Activated naive CD8-positive, alpha-beta T cell treated with anti-CD3 and anti-CD28 coated beads, Interleukin-2, amount 10 ng/mL, durations not matched to agents 7 days and 5 days (primary cell): ENCODE measurements around the gene ELOF1. TPM values are rescaled to one million over a fixed set of nuclear protein-coding genes. Genes with fewer than 3 reads are reported as not detected.
A peak's percentile ranks its signal among the peaks of the same experiment; 100 is the strongest.

ENCODE experiments used
- ATAC-seq: fragments of 150-1000 bp; cut with Tn5 transposase; one replicate; pipeline ENCODE4 v1.10.0; 2021; ENCODE audit warnings: low read depth, moderate library complexity
- POLR2A ChIA-PET: fragments of 350-600 bp; sonication (Branson Sonifier 250); formaldehyde crosslinking; loops from one replicate; lab custom pipeline; 2021; ENCODE audit warnings: antibody characterized with exemption; lab: Charles Lee
- DNase-seq: peaks from one replicate; pipeline ENCODE4 v3.0.0; 2021
- H3K27ac Mint-ChIP-seq: one replicate; pipeline ENCODE4 v1.8.0; 2022; ENCODE audit warnings: mild to moderate bottlenecking, mixed read lengths
- H3K27me3 Mint-ChIP-seq: one replicate; pipeline ENCODE4 v1.8.0; 2022; ENCODE audit warnings: mild to moderate bottlenecking, moderate library complexity, mixed read lengths
- H3K36me3 Mint-ChIP-seq: one replicate; pipeline ENCODE4 v1.8.0; 2021; ENCODE audit warnings: mild to moderate bottlenecking, mixed read lengths
- H3K4me1 Mint-ChIP-seq: one replicate; pipeline ENCODE4 v1.8.0; 2021; ENCODE audit warnings: mixed read lengths
- H3K4me3 Mint-ChIP-seq: one replicate; pipeline ENCODE4 v1.8.0; 2022; ENCODE audit warnings: mild to moderate bottlenecking, moderate library complexity, mixed read lengths
- H3K9me3 Mint-ChIP-seq: one replicate; pipeline ENCODE4 v1.8.0; 2021; ENCODE audit warnings: mixed read lengths
- total RNA-seq, 2 experiments: library from RNA; stranded (reverse); gene quantifications; one replicate each; pipeline ENCODE4 v1.2.3, GENCODE V29; 2021

The ELOF1 gene
- total RNA-seq, 2 experiments from 2014 or later = 47.0 to 49.0 TPM

GRCh38 chr19:11539495-11540365, 19.3 kb downstream of the ELOF1 start:
- Mint-ChIP-seq H3K9me3 (no peaks in the 10 kb centered on the region), H3K27me3 (peaks cover 26% of the 10 kb centered on the region), H3K4me1 (peaks cover 11% of the 10 kb centered on the region), H3K27ac (no peak overlapping the region), H3K36me3 (no peaks in the 10 kb centered on the region), H3K4me3 (no peak overlapping the region)
- DNase-seq = no peak
- POLR2A ChIA-PET = no interaction called here
- ATAC-seq = no peak

DNA sequence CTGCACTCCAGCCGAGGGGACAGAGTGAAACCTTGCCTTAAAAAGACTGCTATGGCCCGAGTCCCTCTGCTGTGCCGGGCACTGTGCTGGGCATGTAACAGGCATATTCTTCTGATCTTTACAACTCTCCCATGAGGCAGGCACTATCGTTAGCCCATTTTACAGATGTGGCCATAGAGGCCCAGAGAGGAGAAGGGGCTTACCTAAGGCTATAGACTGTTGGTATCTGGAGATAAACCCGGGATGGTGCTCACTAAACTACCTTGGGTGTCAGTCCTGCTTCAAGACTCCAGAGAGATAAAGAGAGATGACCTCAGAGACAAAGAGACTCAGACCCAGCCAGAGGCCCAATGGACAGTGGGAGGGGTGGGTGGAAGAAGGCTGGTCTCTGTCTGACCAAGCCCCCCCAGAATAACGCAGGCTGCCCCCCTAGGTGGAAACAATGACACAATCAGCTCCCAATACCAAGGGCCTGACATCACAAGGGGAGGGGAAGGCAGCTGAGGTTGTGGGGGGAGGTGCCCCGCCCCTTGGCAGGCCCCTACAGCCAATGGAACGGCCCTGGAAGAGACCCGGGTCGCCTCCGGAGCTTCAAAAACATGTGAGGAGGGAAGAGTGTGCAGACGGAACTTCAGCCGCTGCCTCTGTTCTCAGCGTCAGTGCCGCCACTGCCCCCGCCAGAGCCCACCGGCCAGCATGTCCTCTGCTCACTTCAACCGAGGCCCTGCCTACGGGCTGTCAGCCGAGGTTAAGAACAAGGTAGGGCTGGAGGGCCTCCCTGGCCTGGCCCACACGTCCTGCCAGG, 20.6 kb downstream of the ELOF1 start, which contains the start of gene CNN1:
Gene CNN1, plus strand, starts transcription at position 620 of the 805 bp plus-strand sequence. Its CDS starts 77 bp downstream, at position 697.
- Mint-ChIP-seq H3K27me3 (peaks cover 30% of the 10 kb centered on the region), H3K9me3 (no peaks in the 10 kb centered on the region), H3K4me1 (peaks cover 11% of the 10 kb centered on the region), H3K27ac (no peak within 1 kb of the TSS), H3K36me3 (no peaks in the 10 kb centered on the region), H3K4me3 (no peak within 1 kb of the TSS)
- DNase-seq = no peak
- no peak for ATAC-seq
- POLR2A ChIA-PET = no interaction called here

- Mint-ChIP-seq H3K27ac (peak overlapping the region; percentile 69), H3K4me1 (peaks cover 14% of the 10 kb centered on the region), H3K9me3 (no peaks in the 10 kb centered on the region), H3K4me3 (peak overlapping the region; percentile 75), H3K27me3 (peaks cover 30% of the 10 kb centered on the region), H3K36me3 (no peaks in the 10 kb centered on the region)
- POLR2A ChIA-PET = interaction anchor here (0.8 to 1.1 kb wide), 3 partner anchors 23 to 45 kb away, joined by 3 to 4 read pairs (median 3); partner anchors contain the start of gene ELOF1
- DNase-seq (peak; percentile 94), ATAC-seq (peak; percentile 88)
These were observed 23.0 kb downstream of the ELOF1 start for GRCh38 chr19:11535792-11536595.

DNA sequence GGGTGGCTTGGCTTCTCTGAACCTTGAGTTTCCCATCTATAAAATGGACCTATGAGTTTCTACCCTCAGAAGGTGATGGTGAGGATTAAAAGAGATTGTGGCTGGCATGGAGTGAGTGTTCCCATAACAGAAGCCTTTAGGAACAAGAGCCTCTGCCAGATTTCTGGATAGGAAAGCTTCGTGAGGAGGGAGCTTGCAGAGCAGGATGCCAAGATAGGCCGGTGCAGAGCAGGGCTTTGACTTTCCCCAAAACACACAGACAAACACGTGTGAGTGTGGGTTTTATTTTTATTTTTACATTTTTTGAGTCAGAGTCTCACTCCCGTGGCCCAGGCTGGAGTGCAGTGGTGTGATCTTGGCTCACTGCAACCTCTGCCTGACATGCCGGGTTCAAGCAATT, 24.1 kb downstream of the ELOF1 start:
- H3K27me3 Mint-ChIP-seq = peaks cover 25% of the 10 kb centered on the region
- H3K4me1 Mint-ChIP-seq = peaks cover 16% of the 10 kb centered on the region
- H3K27ac Mint-ChIP-seq = no peak overlapping the region
- no peak for DNase-seq
- no peak for ATAC-seq
- no peaks in the 10 kb centered on the region for H3K36me3 Mint-ChIP-seq
- no peak overlapping the region for H3K4me3 Mint-ChIP-seq
- no peaks in the 10 kb centered on the region for H3K9me3 Mint-ChIP-seq
- POLR2A ChIA-PET = no interaction called here

- POLR2A ChIA-PET = no interaction called here
- peaks cover 25% of the 10 kb centered on the region for H3K27me3 Mint-ChIP-seq
- H3K36me3 Mint-ChIP-seq = no peaks in the 10 kb centered on the region
- no peak overlapping the region for H3K4me3 Mint-ChIP-seq
- H3K9me3 Mint-ChIP-seq = no peaks in the 10 kb centered on the region
- ATAC-seq (no peak), DNase-seq (no peak)
- peaks cover 16% of the 10 kb centered on the region for H3K4me1 Mint-ChIP-seq
- no peak overlapping the region for H3K27ac Mint-ChIP-seq
These were observed 24.5 kb downstream of the ELOF1 start for GRCh38 chr19:11534538-11534937.

DNA sequence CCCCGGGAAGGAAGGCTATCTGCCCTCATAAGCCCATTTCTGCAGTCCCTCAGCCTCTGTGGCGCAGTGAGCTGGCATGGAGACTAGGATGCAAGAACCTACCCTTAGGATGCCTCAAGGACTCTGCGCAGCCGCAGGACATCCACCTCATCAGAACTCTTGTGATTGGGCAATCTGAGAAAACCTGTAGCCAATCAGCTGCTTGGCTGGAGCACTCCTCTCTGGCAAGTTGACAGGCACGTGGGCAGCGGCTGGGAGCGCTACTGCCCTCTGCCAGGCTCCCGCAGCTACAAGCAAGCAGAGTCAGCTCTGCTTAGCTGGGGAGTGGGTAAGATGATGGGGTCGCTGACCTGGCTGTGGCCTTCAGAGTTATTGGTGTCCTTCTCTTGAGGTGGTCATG, 28.6 kb downstream of the ELOF1 start:
- POLR2A ChIA-PET = no interaction called here
- no peaks in the 10 kb centered on the region for H3K36me3 Mint-ChIP-seq
- no peaks in the 10 kb centered on the region for H3K9me3 Mint-ChIP-seq
- ATAC-seq = no peak
- H3K4me3 Mint-ChIP-seq = no peak overlapping the region
- H3K27ac Mint-ChIP-seq = no peak overlapping the region
- DNase-seq = no peak
- peaks cover 7% of the 10 kb centered on the region for H3K27me3 Mint-ChIP-seq
- H3K4me1 Mint-ChIP-seq = peaks cover 13% of the 10 kb centered on the region

DNA sequence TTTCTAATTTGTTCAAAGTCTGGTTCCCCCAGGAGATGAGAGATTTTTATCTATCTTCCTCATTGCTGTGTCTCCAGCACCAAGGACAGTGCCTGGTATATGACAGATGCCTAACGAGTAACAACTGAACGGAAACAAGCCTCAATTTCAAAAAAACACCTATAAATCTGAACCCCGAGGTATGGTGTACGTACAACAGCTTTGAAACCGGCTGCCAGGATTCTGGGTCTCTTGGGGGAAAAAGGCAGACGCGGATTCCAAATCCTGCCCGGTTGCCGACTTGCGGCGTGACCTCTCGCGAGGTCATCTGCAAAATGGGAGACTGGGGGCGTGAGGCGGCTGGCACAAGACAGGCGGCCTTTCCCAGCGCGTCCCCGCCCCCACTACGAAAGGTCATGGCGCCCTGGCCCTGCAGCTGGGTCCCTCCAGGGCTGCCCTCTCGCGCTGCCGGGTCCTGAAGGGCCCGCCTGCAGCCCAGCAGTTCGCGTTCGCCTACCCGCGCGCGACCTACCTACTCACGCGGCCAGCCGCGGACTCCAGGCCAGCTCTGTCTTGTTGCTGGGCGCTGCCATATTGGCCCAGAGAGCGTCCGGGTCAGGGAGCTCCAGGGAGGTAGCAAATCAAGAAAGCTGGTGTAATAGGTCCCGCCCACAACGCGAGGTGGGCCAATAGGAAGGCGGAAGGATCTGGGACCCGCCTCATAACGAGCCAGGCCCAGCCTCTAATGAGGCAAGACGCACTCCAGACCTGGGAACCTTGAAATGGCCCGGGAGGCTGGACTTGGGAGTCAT, 30.3 kb downstream of the ELOF1 start, which contains the start of gene ECSIT:
Gene ECSIT, minus strand, starts transcription at position 584 of the 791 bp plus-strand sequence. CDS start 9,964 bp downstream, outside the sequence.
- Mint-ChIP-seq H3K36me3 (no peaks in the 10 kb centered on the region), H3K4me3 (peak within 1 kb of the TSS; percentile 92), H3K9me3 (no peaks in the 10 kb centered on the region), H3K27ac (peak within 1 kb of the TSS; percentile 84), H3K27me3 (no peaks in the 10 kb centered on the region), H3K4me1 (peaks cover 10% of the 10 kb centered on the region)
- POLR2A ChIA-PET = interaction anchor here (0.6 to 1.8 kb wide), 2 partner anchors 23 to 1084 kb away, joined by 4 to 6 read pairs; partner anchors contain the start of gene ZNF653
- peak; percentile 98 for ATAC-seq
- DNase-seq = peak; percentile 89

DNA sequence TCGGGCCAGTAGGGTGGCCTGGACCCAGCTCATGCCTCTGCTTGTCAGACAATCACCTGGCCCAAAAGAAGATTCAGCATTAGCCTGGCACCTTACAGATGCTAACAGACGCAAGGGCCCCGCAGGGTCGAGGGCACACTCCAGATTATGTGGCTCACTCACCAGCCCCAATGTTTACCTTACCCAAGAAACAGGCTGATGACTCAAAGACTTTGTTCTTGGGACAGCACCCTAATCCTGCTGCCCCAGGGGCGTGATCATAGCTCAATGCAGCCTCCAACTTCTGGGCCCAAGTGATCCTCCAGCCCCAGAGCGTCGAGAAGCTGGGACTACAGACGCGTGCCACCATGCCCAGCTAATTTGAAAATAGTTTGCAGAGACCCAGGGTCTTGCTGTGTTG, 39.9 kb downstream of the ELOF1 start:
- ATAC-seq = no peak
- Mint-ChIP-seq H3K27me3 (no peaks in the 10 kb centered on the region), H3K9me3 (no peaks in the 10 kb centered on the region), H3K4me1 (no peaks in the 10 kb centered on the region), H3K36me3 (peaks cover 2% of the 10 kb centered on the region), H3K27ac (no peak overlapping the region), H3K4me3 (no peak overlapping the region)
- no peak for DNase-seq
- POLR2A ChIA-PET = interaction anchor here (0.5 to 0.8 kb wide), 2 partner anchors 10 to 13 kb away, joined by 3 to 5 read pairs; no protein-coding TSS in a partner anchor

DNA sequence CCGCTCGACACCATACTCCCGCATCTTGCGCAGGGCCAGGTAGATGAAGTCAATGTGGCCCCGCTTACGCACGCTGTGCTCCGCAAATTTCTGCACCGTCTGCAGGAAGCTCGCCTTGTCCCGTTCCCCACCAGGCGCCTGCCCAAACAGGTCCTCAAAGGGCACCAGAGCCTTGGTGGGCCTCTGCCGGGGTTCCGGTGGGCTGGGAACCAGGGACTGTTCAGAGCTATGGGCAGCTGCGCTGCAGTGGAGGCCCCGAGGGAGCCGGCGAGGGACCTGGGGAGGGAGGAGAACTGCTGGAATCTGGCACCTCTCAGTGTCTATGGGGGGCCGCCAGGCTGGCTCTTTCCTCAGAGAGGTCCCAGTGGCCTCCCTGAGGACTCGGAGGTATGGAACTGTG, 45.1 kb downstream of the ELOF1 start:
- POLR2A ChIA-PET = no interaction called here
- no peak for ATAC-seq
- H3K27me3 Mint-ChIP-seq = no peaks in the 10 kb centered on the region
- H3K27ac Mint-ChIP-seq = no peak overlapping the region
- no peak overlapping the region for H3K4me3 Mint-ChIP-seq
- DNase-seq = no peak
- H3K36me3 Mint-ChIP-seq = peaks cover 8% of the 10 kb centered on the region
- no peaks in the 10 kb centered on the region for H3K4me1 Mint-ChIP-seq
- no peaks in the 10 kb centered on the region for H3K9me3 Mint-ChIP-seq

DNA sequence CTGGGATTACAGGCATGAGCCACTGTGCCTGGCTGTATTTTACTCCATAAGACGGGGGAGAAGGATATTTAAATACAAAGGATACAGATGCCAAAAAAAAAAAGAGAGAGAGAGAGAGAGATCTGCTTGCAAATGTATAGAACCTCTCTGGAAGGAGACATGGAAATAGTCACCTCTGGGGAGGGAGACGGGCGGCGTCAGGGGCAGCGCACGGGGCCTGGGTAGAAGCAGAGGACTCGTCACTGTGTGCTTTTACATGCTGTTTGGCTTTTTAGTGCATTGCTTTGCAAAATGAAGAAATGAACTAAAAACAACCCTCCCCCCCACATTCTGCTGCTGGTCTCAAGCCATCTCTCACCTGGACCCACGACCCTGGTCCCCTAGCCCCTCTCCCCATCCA, 48.6 kb downstream of the ELOF1 start:
- Mint-ChIP-seq H3K27me3 (no peaks in the 10 kb centered on the region), H3K4me3 (no peak overlapping the region), H3K27ac (no peak overlapping the region), H3K9me3 (no peaks in the 10 kb centered on the region), H3K36me3 (peaks cover 8% of the 10 kb centered on the region), H3K4me1 (peaks cover 5% of the 10 kb centered on the region)
- DNase-seq (no peak), ATAC-seq (no peak)
- POLR2A ChIA-PET = no interaction called here

- peaks cover 7% of the 10 kb centered on the region for H3K36me3 Mint-ChIP-seq
- ATAC-seq = no peak
- POLR2A ChIA-PET = interaction anchor here (0.6 to 1.8 kb wide), 2 partner anchors 102 to 132 kb away, joined by 3 to 9 read pairs; no protein-coding TSS in a partner anchor
- no peaks in the 10 kb centered on the region for H3K9me3 Mint-ChIP-seq
- no peaks in the 10 kb centered on the region for H3K27me3 Mint-ChIP-seq
- peaks cover 13% of the 10 kb centered on the region for H3K4me1 Mint-ChIP-seq
- H3K27ac Mint-ChIP-seq = peak overlapping the region; percentile 72
- peak overlapping the region; percentile 89 for H3K4me3 Mint-ChIP-seq
- no peak for DNase-seq
These were observed 51.5 kb downstream of the ELOF1 start for GRCh38 chr19:11507370-11508078.
